Osteoblast (primary cell): ENCODE measurements around the gene INSIG1. TPM values are rescaled to one million over a fixed set of nuclear protein-coding genes. Genes with fewer than 3 reads are reported as not detected.

Experiments used
- DNase-seq: peaks from one replicate; pipeline ENCODE4 v3.0.0; 2011; ENCODE audit warnings: low spot score, mixed read lengths; ENCODE audit not compliant: insufficient read length; ENCODE audit errors: missing footprints
- H2AFZ ChIP-seq: 2 replicates; pipeline ENCODE4 v1.6.0; 2011; ENCODE audit warnings: mild to moderate bottlenecking, low read length
- H3K27ac ChIP-seq: 2 replicates; pipeline ENCODE4 v1.5.1; 2011; ENCODE audit warnings: mild to moderate bottlenecking, low read depth, low read length, moderate library complexity
- H3K27me3 ChIP-seq: 2 replicates; pipeline ENCODE4 v1.6.0; 2012; ENCODE audit warnings: mild to moderate bottlenecking, control low read depth, inconsistent platforms, low read length, moderate library complexity; ENCODE audit not compliant: insufficient read depth
- H3K36me3 ChIP-seq: 2 replicates; pipeline ENCODE4 v1.5.1; 2011; ENCODE audit warnings: mild to moderate bottlenecking, low read length, control low read depth, moderate library complexity; ENCODE audit not compliant: insufficient read depth
- H3K4me1 ChIP-seq: 2 replicates; pipeline ENCODE4 v1.5.1; 2011; ENCODE audit warnings: mild to moderate bottlenecking, low read length, control low read depth, moderate library complexity; ENCODE audit not compliant: insufficient read depth
- H3K4me2 ChIP-seq: 2 replicates; pipeline ENCODE4 v1.6.0; 2011; ENCODE audit warnings: mild to moderate bottlenecking, low read length; ENCODE audit not compliant: insufficient read depth
- H3K4me3 ChIP-seq: fragments of 200-600 bp; sonication (generic); 3 replicates; pipeline ENCODE4 v1.5.1; 2012; ENCODE audit warnings: mild to moderate bottlenecking, low read length, inconsistent platforms; ENCODE audit not compliant: insufficient read depth
- H3K79me2 ChIP-seq: 2 replicates; pipeline ENCODE4 v1.6.0; 2012; ENCODE audit warnings: mild to moderate bottlenecking, low read length, control low read depth, inconsistent platforms; ENCODE audit not compliant: insufficient read depth
- H3K9me3 ChIP-seq: 2 replicates; pipeline ENCODE4 v1.5.1; 2011; ENCODE audit warnings: low read depth, low read length, control low read depth
- H4K20me1 ChIP-seq: 2 replicates; pipeline ENCODE4 v1.6.0; 2012; ENCODE audit warnings: mild to moderate bottlenecking, low read length, control low read depth; ENCODE audit not compliant: insufficient read depth
- CTCF ChIP-seq: IDR thresholded peaks from 2 replicates; pipeline ENCODE4 v1.5.1; 2011; ENCODE audit warnings: mild to moderate bottlenecking, low read depth, low read length, moderate library complexity; ENCODE audit errors: extremely low read depth
- total RNA-seq: library from RNA; depleted of rRNA; stranded (reverse); fragments of >200 nt; gene quantifications from 2 replicates; pipeline ENCODE4 v1.2.3, GENCODE V29; 2012

Gene INSIG1
- total RNA-seq, 1 donor, result 835 TPM

- Histone ChIP-seq H3K79me2 (no peaks in the 10 kb centered on the region), H2AFZ (no peak overlapping the region), H4K20me1 (no peaks in the 10 kb centered on the region), H3K4me2 (no peak overlapping the region), H3K4me1 (peaks cover 26% of the 10 kb centered on the region), H3K4me3 (no peak overlapping the region), H3K36me3 (no peaks in the 10 kb centered on the region), H3K27ac (no peak overlapping the region), H3K27me3 (no peaks in the 10 kb centered on the region), H3K9me3 (no peaks in the 10 kb centered on the region)
- no peak for TF ChIP-seq CTCF
- peak; percentile 11 for DNase-seq
Measured at GRCh38 chr7:155252892-155253501, 44.7 kb upstream of the INSIG1 start.

- H3K27me3 ChIP-seq, result no peaks in the 10 kb centered on the region
Measured at GRCh38 chr7:155254018-155254417, 43.7 kb upstream of the INSIG1 start.

GRCh38 chr7:155255071-155255470 is 42.6 kb upstream of the INSIG1 start:
- no peak overlapping the region for H3K4me3 ChIP-seq
- H2AFZ ChIP-seq, result no peak overlapping the region
- H3K4me1 ChIP-seq, result peaks cover 31% of the 10 kb centered on the region
- peak; percentile 65 for DNase-seq
- no peaks in the 10 kb centered on the region for H3K79me2 ChIP-seq
- H3K4me2 ChIP-seq, result no peak overlapping the region
- no peaks in the 10 kb centered on the region for H3K9me3 ChIP-seq
- H3K27ac ChIP-seq, result no peak overlapping the region
- H3K36me3 ChIP-seq, result no peaks in the 10 kb centered on the region
- no peaks in the 10 kb centered on the region for H3K27me3 ChIP-seq
- no peak for TF ChIP-seq CTCF
- H4K20me1 ChIP-seq, result no peaks in the 10 kb centered on the region

More at GRCh38 chr7:155254018-155254417, 43.7 kb upstream of the INSIG1 start:
- no peaks in the 10 kb centered on the region for H3K79me2 ChIP-seq
- H3K4me2 ChIP-seq, result no peak overlapping the region
- H3K36me3 ChIP-seq, result no peaks in the 10 kb centered on the region
- no peak overlapping the region for H3K4me3 ChIP-seq
- no peaks in the 10 kb centered on the region for H4K20me1 ChIP-seq
- peaks cover 31% of the 10 kb centered on the region for H3K4me1 ChIP-seq
- no peak overlapping the region for H3K27ac ChIP-seq
- no peaks in the 10 kb centered on the region for H3K9me3 ChIP-seq
- no peak for TF ChIP-seq CTCF
- H2AFZ ChIP-seq, result no peak overlapping the region
- peak; percentile 36 for DNase-seq

GRCh38 chr7:155255621-155256020 is 42.1 kb upstream of the INSIG1 start:
- DNase-seq, result no peak
- TF ChIP-seq CTCF, result no peak
- Histone ChIP-seq H3K27me3 (no peaks in the 10 kb centered on the region), H2AFZ (no peak overlapping the region), H3K36me3 (no peaks in the 10 kb centered on the region), H3K4me2 (no peak overlapping the region), H3K79me2 (no peaks in the 10 kb centered on the region), H3K9me3 (no peaks in the 10 kb centered on the region), H4K20me1 (no peaks in the 10 kb centered on the region), H3K27ac (no peak overlapping the region), H3K4me3 (no peak overlapping the region), H3K4me1 (peaks cover 31% of the 10 kb centered on the region)
